OCI-LY1 (cell line): ENCODE data around the gene HPS3.

ENCODE experiments used
- H2AFZ ChIP-seq: fragments of 200-600 bp; sonication (generic), shearing (Covaris generic); 2 replicates; pipeline ENCODE4 v1.6.0; 2014; ENCODE audit warnings: antibody characterized with exemption, mild to moderate bottlenecking, low read length
- H3F3A ChIP-seq: fragments of 200-600 bp; sonication (generic), shearing (Covaris generic); 2 replicates; pipeline ENCODE4 v1.6.0; 2014; ENCODE audit warnings: mild to moderate bottlenecking, antibody characterized with exemption, low read length, moderate library complexity; ENCODE audit not compliant: insufficient read depth
- H3K27ac ChIP-seq: fragments of 200-600 bp; sonication (generic); 2 replicates; pipeline ENCODE4 v1.5.1; 2014; ENCODE audit warnings: low read length, mixed run types, mild to moderate bottlenecking, low read depth; ENCODE audit not compliant: poor library complexity, severe bottlenecking
- H3K27me3 ChIP-seq: fragments of 200-600 bp; sonication (generic); 2 replicates; pipeline ENCODE4 v1.6.0; 2014; ENCODE audit warnings: antibody characterized with exemption, mild to moderate bottlenecking, low read length, moderate library complexity; ENCODE audit not compliant: insufficient read depth
- H3K36me3 ChIP-seq: fragments of 200-600 bp; sonication (generic); 2 replicates; pipeline ENCODE4 v1.6.1; 2014; ENCODE audit warnings: mild to moderate bottlenecking, antibody characterized with exemption, low read length, moderate library complexity, mixed read lengths; ENCODE audit not compliant: insufficient read depth
- H3K4me1 ChIP-seq: fragments of 200-600 bp; sonication (generic); 2 replicates; pipeline ENCODE4 v1.5.1; 2014; ENCODE audit warnings: mild to moderate bottlenecking, low read length, moderate library complexity; ENCODE audit not compliant: insufficient read depth, severe bottlenecking
- H3K4me2 ChIP-seq: fragments of 200-600 bp; sonication (generic), shearing (Covaris generic); 2 replicates; pipeline ENCODE4 v1.6.1; 2014; ENCODE audit warnings: low read length
- H3K4me3 ChIP-seq: fragments of 200-600 bp; sonication (generic); 2 replicates; pipeline ENCODE4 v1.5.1; 2014; ENCODE audit warnings: low read length, low read depth, mild to moderate bottlenecking, mixed read lengths; ENCODE audit not compliant: poor library complexity, severe bottlenecking
- H3K79me2 ChIP-seq: fragments of 200-600 bp; shearing (Covaris generic); 2 replicates; pipeline ENCODE4 v1.6.1; 2016; ENCODE audit warnings: mixed run types, low read length, mixed read lengths; ENCODE audit not compliant: insufficient read depth
- H3K9ac ChIP-seq: fragments of 200-600 bp; sonication (generic), shearing (Covaris generic); 2 replicates; pipeline ENCODE4 v1.6.1; 2014; ENCODE audit warnings: mild to moderate bottlenecking, low read length, mixed read lengths
- H3K9me2 ChIP-seq: fragments of 200-600 bp; sonication (generic), shearing (Covaris generic); 2 replicates; pipeline ENCODE4 v1.6.1; 2014; ENCODE audit warnings: low read depth, mild to moderate bottlenecking, low read length, mixed read lengths
- H3K9me3 ChIP-seq: fragments of 200-600 bp; shearing (Covaris generic); 2 replicates; pipeline ENCODE4 v1.6.1; 2014; ENCODE audit warnings: low read length, mixed read lengths
- H4K20me1 ChIP-seq: fragments of 200-600 bp; sonication (generic), shearing (Covaris generic); 2 replicates; pipeline ENCODE4 v1.6.0; 2016; ENCODE audit warnings: mild to moderate bottlenecking, low read length; ENCODE audit not compliant: insufficient read depth
- EZH2 ChIP-seq: fragments of 200-600 bp; sonication (generic), shearing (Covaris generic); IDR thresholded peaks from 2 replicates; pipeline ENCODE4 v1.8.0; 2017; ENCODE audit warnings: borderline replicate concordance, mixed run types, mild to moderate bottlenecking, antibody characterized with exemption, low read length, moderate library complexity, mixed read lengths
- TF ChIP-seq, protein P1 (sequence below): fragments of 200-600 bp; sonication (generic), shearing (Covaris generic); IDR thresholded peaks from 2 replicates; pipeline ENCODE4 v1.5.1; 2017; ENCODE audit warnings: mild to moderate bottlenecking, antibody characterized with exemption, low read length, moderate library complexity, mixed read lengths

The HPS3 gene

DNA sequence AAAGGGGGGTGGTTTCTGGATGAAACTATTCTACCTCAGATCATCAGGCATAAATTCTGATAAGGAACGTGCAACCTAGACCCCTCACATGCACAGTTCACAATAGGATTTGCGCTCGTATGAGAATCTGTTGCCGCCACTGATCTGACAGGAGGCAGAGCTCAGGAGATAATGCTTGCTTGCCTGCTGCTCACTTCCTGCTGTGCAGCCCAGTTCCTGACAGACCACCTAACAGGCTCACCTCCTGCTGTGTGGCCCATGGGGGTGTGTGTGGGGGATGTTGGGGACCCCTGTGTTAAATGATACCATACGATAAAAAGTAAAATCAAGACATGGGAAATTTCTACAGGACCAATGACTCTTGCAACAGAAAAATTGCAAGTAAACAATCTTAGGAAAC is 68.2 kb downstream of the HPS3 start:
- H3K27ac ChIP-seq: no peak overlapping the region
- H3K9ac ChIP-seq: no peak overlapping the region

DNA sequence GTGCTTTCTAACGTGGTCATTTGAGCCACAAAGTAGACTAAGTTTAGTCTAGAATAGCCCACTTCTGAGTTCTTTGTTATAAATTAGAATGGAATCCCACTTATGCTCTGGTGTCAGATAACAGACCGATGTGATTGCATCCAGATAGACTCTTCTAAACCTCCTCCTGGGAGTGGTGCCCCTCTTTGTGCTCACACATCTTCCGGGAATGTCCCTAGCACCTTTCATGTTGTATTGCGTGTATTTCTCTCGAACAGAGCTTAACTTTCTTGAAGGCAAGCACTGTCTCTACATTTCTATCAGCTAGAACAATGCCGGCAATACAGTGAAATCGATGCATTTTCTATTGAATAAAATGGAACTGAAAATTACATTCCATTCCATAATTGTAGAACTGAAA is 69.2 kb downstream of the HPS3 start:
- no peak overlapping the region for H3K27ac ChIP-seq
- no peak overlapping the region for H3K4me2 ChIP-seq
- H3K4me1 ChIP-seq: peaks cover 2% of the 10 kb centered on the region
- H3K9me3 ChIP-seq: no peaks in the 10 kb centered on the region
- no peak overlapping the region for H3K9ac ChIP-seq
- no peaks in the 10 kb centered on the region for H3K79me2 ChIP-seq
- H4K20me1 ChIP-seq: no peaks in the 10 kb centered on the region
- H3K27me3 ChIP-seq: no peaks in the 10 kb centered on the region
- no peak overlapping the region for H3K4me3 ChIP-seq
- TF ChIP-seq, protein P1, sequence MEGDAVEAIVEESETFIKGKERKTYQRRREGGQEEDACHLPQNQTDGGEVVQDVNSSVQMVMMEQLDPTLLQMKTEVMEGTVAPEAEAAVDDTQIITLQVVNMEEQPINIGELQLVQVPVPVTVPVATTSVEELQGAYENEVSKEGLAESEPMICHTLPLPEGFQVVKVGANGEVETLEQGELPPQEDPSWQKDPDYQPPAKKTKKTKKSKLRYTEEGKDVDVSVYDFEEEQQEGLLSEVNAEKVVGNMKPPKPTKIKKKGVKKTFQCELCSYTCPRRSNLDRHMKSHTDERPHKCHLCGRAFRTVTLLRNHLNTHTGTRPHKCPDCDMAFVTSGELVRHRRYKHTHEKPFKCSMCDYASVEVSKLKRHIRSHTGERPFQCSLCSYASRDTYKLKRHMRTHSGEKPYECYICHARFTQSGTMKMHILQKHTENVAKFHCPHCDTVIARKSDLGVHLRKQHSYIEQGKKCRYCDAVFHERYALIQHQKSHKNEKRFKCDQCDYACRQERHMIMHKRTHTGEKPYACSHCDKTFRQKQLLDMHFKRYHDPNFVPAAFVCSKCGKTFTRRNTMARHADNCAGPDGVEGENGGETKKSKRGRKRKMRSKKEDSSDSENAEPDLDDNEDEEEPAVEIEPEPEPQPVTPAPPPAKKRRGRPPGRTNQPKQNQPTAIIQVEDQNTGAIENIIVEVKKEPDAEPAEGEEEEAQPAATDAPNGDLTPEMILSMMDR: no peak
- no peak for TF ChIP-seq EZH2
- H3K36me3 ChIP-seq: no peaks in the 10 kb centered on the region
- no peaks in the 10 kb centered on the region for H3K9me2 ChIP-seq
- H3F3A ChIP-seq: no peaks in the 10 kb centered on the region
- no peak overlapping the region for H2AFZ ChIP-seq

More for the DNA sequence above, 68.2 kb downstream of the HPS3 start:
- H2AFZ ChIP-seq: no peak overlapping the region
- H3K4me1 ChIP-seq: no peaks in the 10 kb centered on the region
- no peak overlapping the region for H3K4me2 ChIP-seq
- H3K9me2 ChIP-seq: no peaks in the 10 kb centered on the region
- H4K20me1 ChIP-seq: no peaks in the 10 kb centered on the region
- H3K27me3 ChIP-seq: no peaks in the 10 kb centered on the region
- TF ChIP-seq, protein P1: no peak
- TF ChIP-seq EZH2: no peak
- no peaks in the 10 kb centered on the region for H3K36me3 ChIP-seq
- no peaks in the 10 kb centered on the region for H3K79me2 ChIP-seq
- H3K4me3 ChIP-seq: no peak overlapping the region
- no peaks in the 10 kb centered on the region for H3F3A ChIP-seq
- no peaks in the 10 kb centered on the region for H3K9me3 ChIP-seq

DNA sequence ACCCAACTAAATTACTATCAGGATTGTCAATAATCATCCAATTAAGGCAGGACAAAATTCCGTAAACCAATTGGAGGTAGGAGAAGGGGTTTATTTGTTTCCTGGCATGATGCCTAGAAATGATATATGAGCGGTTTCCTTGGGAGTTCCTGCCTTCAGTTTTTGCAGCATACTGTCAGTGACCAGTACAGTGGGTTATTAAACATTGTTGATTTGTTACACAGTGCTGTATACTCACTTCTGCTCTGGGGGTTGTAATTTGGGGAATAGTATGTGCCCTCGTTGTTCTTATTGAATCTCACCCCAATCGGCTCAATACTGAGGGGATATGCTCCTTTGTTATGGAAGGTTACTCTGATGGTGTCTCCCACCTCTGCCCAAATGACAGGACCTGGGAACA is 70.0 kb downstream of the HPS3 start:
- no peaks in the 10 kb centered on the region for H3F3A ChIP-seq
- H3K9me3 ChIP-seq: no peaks in the 10 kb centered on the region
- TF ChIP-seq, protein P1: no peak
- no peak for TF ChIP-seq EZH2
- H3K4me2 ChIP-seq: no peak overlapping the region
- no peak overlapping the region for H2AFZ ChIP-seq
- H3K9me2 ChIP-seq: no peaks in the 10 kb centered on the region
- no peak overlapping the region for H3K9ac ChIP-seq
- no peak overlapping the region for H3K4me3 ChIP-seq
- H3K79me2 ChIP-seq: no peaks in the 10 kb centered on the region
- H3K36me3 ChIP-seq: no peaks in the 10 kb centered on the region
- peaks cover 10% of the 10 kb centered on the region for H3K4me1 ChIP-seq
- no peaks in the 10 kb centered on the region for H4K20me1 ChIP-seq
- no peak overlapping the region for H3K27ac ChIP-seq
- H3K27me3 ChIP-seq: no peaks in the 10 kb centered on the region
